ENCODE results near the gene CHN2.
"Not testable (repeated sequence)": the region's sequence is repeated elsewhere in the genome, so short reads cannot be mapped to it uniquely, and the experiment has no call there.

CHN2 gene

DNA sequence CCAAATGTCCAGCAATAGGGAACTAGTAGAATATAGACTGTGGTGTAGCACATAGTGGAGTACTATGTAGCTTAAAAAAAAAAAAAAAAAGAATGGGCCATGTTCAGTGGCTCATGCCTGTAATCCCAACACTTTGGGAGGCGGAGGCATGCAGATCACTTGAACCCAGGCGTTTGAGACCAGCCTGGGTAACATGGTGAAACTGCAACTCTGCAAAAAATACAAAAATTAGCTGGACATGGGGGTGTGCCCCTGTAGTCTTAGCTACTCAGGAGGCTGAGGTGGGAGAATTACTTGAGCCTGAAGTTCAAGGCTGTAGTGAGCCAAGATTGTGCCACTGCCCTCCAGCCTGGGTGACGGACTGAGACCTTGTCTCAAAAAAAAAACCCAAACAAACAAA is 64.4 kb downstream of the CHN2 start:
- H3K27ac ChIP-seq: no peak overlapping the region
- TF ChIP-seq CTCF (IDR thresholded peaks at IDR 0.05) (no peak), ZFX (IDR thresholded peaks at IDR 0.05; ENCODE audit: borderline replicate concordance) (no peak)

- no peak overlapping the region for H3K27ac ChIP-seq
- TF ChIP-seq CTCF (IDR thresholded peaks at IDR 0.05): no peak
- no peak for TF ChIP-seq ZFX (IDR thresholded peaks at IDR 0.05; ENCODE audit: borderline replicate concordance)
Measured at GRCh38 chr7:29262191-29262917, 67.8 kb downstream of the CHN2 start.

GRCh38 chr7:29263601-29264207 is 69.1 kb downstream of the CHN2 start:
- not testable (repeated sequence) for H3K27ac ChIP-seq

DNA sequence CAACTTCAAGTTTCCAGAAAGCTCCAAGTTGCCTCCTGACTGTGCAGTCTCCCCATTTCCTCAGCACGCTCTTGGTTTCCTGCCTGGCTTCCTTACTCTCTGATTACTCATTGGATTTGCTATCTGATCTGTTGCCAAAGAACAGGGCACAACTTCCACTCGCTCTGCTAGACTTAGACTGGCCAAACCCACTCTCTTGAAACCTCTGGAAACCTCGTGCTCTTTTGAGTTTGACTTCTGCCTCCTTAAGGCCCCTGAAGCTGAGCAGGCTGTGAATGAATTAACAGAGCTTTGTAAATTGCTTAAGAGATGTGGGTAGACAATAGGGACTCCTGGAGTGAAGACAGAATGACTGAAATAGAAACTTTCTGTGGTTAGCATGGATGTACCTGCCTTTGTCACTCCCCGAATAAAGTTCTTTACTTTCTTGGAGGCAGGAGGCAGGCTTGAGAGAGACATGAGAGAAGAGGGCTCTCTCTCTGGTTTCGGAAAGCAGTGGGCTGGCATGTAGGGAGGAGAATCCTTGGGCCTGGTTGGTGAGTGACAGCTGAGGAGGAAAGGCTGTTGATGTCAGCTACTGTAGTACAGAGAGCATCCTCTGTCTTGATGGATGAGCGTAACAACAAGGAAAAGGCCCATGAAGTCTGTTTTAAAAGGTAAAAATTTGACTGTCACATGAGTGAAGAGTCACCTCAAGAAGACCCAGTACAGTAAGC is 70.8 kb downstream of the CHN2 start:
- no peak for TF ChIP-seq ZFX (IDR thresholded peaks at IDR 0.05; ENCODE audit: borderline replicate concordance)
- no peak overlapping the region for H3K27ac ChIP-seq

DNA sequence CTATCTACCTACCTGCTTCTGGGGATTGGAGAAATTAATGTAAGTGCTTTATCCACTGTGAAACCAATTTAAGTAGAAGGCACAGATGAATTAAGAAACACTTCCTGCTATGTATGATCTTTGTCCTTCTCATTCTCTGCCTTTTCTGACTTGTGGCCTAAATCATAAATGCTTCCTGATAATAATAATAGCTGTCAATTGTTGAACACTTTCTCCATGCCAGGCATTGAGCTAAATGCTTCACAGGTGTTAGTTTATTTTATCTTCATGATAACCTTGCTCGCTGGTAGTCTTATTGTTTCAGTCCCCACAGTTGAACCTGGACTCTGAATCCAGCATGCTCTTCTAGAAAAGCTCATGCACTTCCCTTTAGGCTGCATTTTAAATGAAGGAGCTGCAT is 75.4 kb downstream of the CHN2 start:
- H3K27ac ChIP-seq: no peak overlapping the region
- TF ChIP-seq CTCF (IDR thresholded peaks at IDR 0.05): no peak
- no peak for TF ChIP-seq ZFX (IDR thresholded peaks at IDR 0.05; ENCODE audit: borderline replicate concordance)

DNA sequence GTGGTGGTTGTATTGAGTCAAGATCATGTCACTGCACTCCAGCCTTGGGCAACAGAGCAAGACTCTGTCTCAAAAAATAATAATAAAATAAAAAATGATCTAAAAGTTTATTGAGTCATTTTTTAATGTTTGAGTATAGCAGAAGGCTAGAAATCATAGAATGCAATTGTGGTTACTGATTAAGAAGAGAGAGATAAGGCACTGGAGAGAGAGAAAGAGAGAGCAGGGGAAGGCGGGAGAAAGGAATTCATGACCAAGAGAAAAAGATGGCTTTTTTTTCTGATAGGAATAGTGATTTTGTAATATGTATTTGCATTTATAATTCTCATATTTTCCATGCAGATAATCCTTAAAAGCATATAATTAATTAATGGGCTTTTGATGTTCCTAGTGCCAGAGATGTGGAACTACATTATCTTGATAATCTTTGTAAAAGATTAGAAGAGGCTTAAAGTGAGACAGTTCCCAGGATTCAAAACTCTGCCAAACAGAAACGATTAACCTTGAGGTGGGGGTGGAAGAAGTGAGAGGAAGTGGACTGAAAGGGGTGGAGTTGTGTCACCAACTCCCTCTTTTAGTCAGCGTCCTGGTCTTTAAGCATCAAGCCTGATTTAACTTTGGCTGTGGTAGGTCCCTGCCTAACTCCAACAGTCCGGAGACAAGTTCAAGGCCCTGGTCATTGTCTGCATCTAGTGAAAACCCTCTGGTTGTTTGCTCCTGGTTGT is 76.2 kb downstream of the CHN2 start:
- H3K27ac ChIP-seq: no peak overlapping the region
- TF ChIP-seq CTCF (IDR thresholded peaks at IDR 0.05) (no peak), ZFX (IDR thresholded peaks at IDR 0.05; ENCODE audit: borderline replicate concordance) (no peak)

DNA sequence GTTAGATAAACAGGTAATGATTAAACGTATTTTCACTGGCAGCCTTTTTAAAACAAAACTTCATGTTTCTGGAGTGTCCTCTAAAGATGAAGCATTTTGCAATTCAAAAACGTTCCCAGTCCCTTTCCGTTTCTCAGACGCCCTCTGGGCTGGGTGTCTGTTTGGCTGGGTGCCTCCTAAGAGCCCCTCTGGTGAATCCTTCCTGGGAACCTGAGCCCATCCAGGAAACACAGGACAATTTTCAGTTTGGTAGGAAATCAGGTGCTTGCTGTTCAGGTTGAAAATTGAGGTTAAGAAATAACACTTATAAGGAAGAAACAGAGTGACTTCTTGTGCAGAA is 76.7 kb downstream of the CHN2 start:
- TF ChIP-seq CTCF (IDR thresholded peaks at IDR 0.05): no peak
- no peak for TF ChIP-seq ZFX (IDR thresholded peaks at IDR 0.05; ENCODE audit: borderline replicate concordance)
- no peak overlapping the region for H3K27ac ChIP-seq

DNA sequence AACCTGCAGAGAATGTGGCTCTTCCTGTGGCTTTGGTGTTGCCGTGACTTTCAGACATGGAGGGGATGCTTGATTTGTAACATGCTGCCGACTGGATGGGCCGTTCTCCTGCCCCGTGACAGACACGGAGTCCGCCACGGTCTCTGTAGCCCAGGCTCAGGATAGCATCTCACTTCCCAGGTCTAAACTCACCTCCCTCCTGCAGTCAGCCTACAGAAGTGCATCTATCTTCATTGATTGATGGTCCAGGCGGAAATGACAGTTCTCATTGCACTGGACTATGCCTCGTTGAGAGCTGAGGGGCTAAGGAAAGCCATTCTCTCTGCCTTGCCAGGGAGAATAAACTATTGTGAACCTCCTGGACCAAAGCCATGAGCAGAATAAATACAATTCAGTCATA is 77.5 kb downstream of the CHN2 start:
- TF ChIP-seq ZFX (IDR thresholded peaks at IDR 0.05; ENCODE audit: borderline replicate concordance) (no peak), CTCF (IDR thresholded peaks at IDR 0.05) (no peak)
- no peak overlapping the region for H3K27ac ChIP-seq

Measured in 22Rv1 (cell line).